ENCODE results near the gene SLC22A6. TPM values are rescaled to one million over a fixed set of nuclear protein-coding genes. Genes with fewer than 3 reads are reported as not detected.

Gene SLC22A6
- total RNA-seq, 2 experiments from 2014 or later = not detected

- no peaks in the 10 kb centered on the region for H3K27me3 Mint-ChIP-seq (ENCODE audit: low read depth)
- no peaks in the 10 kb centered on the region for H3K9me3 Mint-ChIP-seq
- H3K4me1 Mint-ChIP-seq (ENCODE audit: low read depth) = no peaks in the 10 kb centered on the region
- no peaks in the 10 kb centered on the region for H3K36me3 Mint-ChIP-seq (ENCODE audit: low read depth)
- no peak overlapping the region for H3K4me3 Mint-ChIP-seq
- intact Hi-C loops (cut with micrococcal nuclease) = no loop called here
- H3K27ac Mint-ChIP-seq = no peak overlapping the region
- CTCF ChIA-PET = interaction anchor here (1.0 to 1.9 kb wide), 4 partner anchors 7 to 107 kb away, joined by 3 to 7 read pairs (median 4); no protein-coding TSS in a partner anchor
- DNase-seq = no peak
These were observed 28.1 kb upstream of the SLC22A6 start for GRCh38 chr11:63012839-63013238.

- intact Hi-C loops (cut with micrococcal nuclease) = no loop called here
- CTCF ChIA-PET = interaction anchor here (1.0 to 1.9 kb wide), 4 partner anchors 8 to 107 kb away, joined by 3 to 7 read pairs (median 4); no protein-coding TSS in a partner anchor
- no peak overlapping the region for H3K27ac Mint-ChIP-seq
- H3K4me3 Mint-ChIP-seq = no peak overlapping the region
- no peak for DNase-seq
- no peaks in the 10 kb centered on the region for H3K36me3 Mint-ChIP-seq (ENCODE audit: low read depth)
- no peaks in the 10 kb centered on the region for H3K9me3 Mint-ChIP-seq
- H3K4me1 Mint-ChIP-seq (ENCODE audit: low read depth) = no peaks in the 10 kb centered on the region
- H3K27me3 Mint-ChIP-seq (ENCODE audit: low read depth) = no peaks in the 10 kb centered on the region
These were observed 27.7 kb upstream of the SLC22A6 start for GRCh38 chr11:63012430-63012829.

GRCh38 chr11:63010934-63011439, 26.2 kb upstream of the SLC22A6 start:
- no peak overlapping the region for H3K27ac Mint-ChIP-seq

GRCh38 chr11:63007920-63008319, 23.2 kb upstream of the SLC22A6 start:
- Mint-ChIP-seq H3K9me3 (no peaks in the 10 kb centered on the region), H3K4me1 (ENCODE audit: low read depth) (no peaks in the 10 kb centered on the region), H3K27me3 (ENCODE audit: low read depth) (no peaks in the 10 kb centered on the region), H3K36me3 (ENCODE audit: low read depth) (no peaks in the 10 kb centered on the region), H3K4me3 (no peak overlapping the region), H3K27ac (no peak overlapping the region)
- CTCF ChIA-PET = interaction anchor here (0.5 to 4.7 kb wide), 4 partner anchors 14 to 106 kb away, joined by 3 to 37 read pairs (median 13); no protein-coding TSS in a partner anchor
- intact Hi-C loops (cut with micrococcal nuclease) = no loop called here
- no peak for DNase-seq

More at GRCh38 chr11:63010934-63011439, 26.2 kb upstream of the SLC22A6 start:
- no peak for DNase-seq
- intact Hi-C loops (cut with micrococcal nuclease) = no loop called here
- Mint-ChIP-seq H3K36me3 (ENCODE audit: low read depth) (no peaks in the 10 kb centered on the region), H3K4me1 (ENCODE audit: low read depth) (no peaks in the 10 kb centered on the region), H3K4me3 (no peak overlapping the region), H3K9me3 (no peaks in the 10 kb centered on the region), H3K27me3 (ENCODE audit: low read depth) (no peaks in the 10 kb centered on the region)
- CTCF ChIA-PET = interaction anchor here (1.8 kb wide), 1 partner anchor 10 kb away, joined by 6 read pairs; no protein-coding TSS in a partner anchor

- Mint-ChIP-seq H3K27ac (peak overlapping the region; percentile 24), H3K9me3 (no peaks in the 10 kb centered on the region), H3K4me3 (no peak overlapping the region), H3K4me1 (ENCODE audit: low read depth) (no peaks in the 10 kb centered on the region), H3K27me3 (ENCODE audit: low read depth) (no peaks in the 10 kb centered on the region), H3K36me3 (ENCODE audit: low read depth) (no peaks in the 10 kb centered on the region)
- intact Hi-C loops (cut with micrococcal nuclease) = no loop called here
- DNase-seq = no peak
- CTCF ChIA-PET = interaction anchor here (1.5 to 1.6 kb wide), 3 partner anchors 11 to 96 kb away, joined by 3 to 4 read pairs (median 3); no protein-coding TSS in a partner anchor
These were observed 16.7 kb upstream of the SLC22A6 start for GRCh38 chr11:63001456-63001855.

GRCh38 chr11:62999649-63000048, 14.9 kb upstream of the SLC22A6 start:
- DNase-seq = no peak
- no peak overlapping the region for H3K4me3 Mint-ChIP-seq
- no peaks in the 10 kb centered on the region for H3K4me1 Mint-ChIP-seq (ENCODE audit: low read depth)
- no peaks in the 10 kb centered on the region for H3K36me3 Mint-ChIP-seq (ENCODE audit: low read depth)
- H3K27me3 Mint-ChIP-seq (ENCODE audit: low read depth) = peaks cover 2% of the 10 kb centered on the region
- no peaks in the 10 kb centered on the region for H3K9me3 Mint-ChIP-seq
- intact Hi-C loops (cut with micrococcal nuclease) = no loop called here
- no peak overlapping the region for H3K27ac Mint-ChIP-seq
- CTCF ChIA-PET = interaction anchor here (1.3 to 1.5 kb wide), 2 partner anchors 10 to 22 kb away, joined by 3 read pairs; no protein-coding TSS in a partner anchor

- CTCF ChIA-PET = interaction anchor here (1.3 to 1.5 kb wide), 2 partner anchors 11 to 23 kb away, joined by 3 read pairs; no protein-coding TSS in a partner anchor
- H3K27ac Mint-ChIP-seq = no peak overlapping the region
- peaks cover 2% of the 10 kb centered on the region for H3K27me3 Mint-ChIP-seq (ENCODE audit: low read depth)
- H3K4me1 Mint-ChIP-seq (ENCODE audit: low read depth) = no peaks in the 10 kb centered on the region
- intact Hi-C loops (cut with micrococcal nuclease) = no loop called here
- no peaks in the 10 kb centered on the region for H3K9me3 Mint-ChIP-seq
- no peaks in the 10 kb centered on the region for H3K36me3 Mint-ChIP-seq (ENCODE audit: low read depth)
- H3K4me3 Mint-ChIP-seq = no peak overlapping the region
- no peak for DNase-seq
These were observed 14.4 kb upstream of the SLC22A6 start for GRCh38 chr11:62999156-62999555.

GRCh38 chr11:62996271-62996670, 11.5 kb upstream of the SLC22A6 start:
- CTCF ChIA-PET = interaction anchor here (0.6 kb wide), 2 partner anchors 91 to 189 kb away, joined by 4 to 5 read pairs; no protein-coding TSS in a partner anchor
- Mint-ChIP-seq H3K4me3 (no peak overlapping the region), H3K36me3 (ENCODE audit: low read depth) (no peaks in the 10 kb centered on the region), H3K9me3 (no peaks in the 10 kb centered on the region), H3K27me3 (ENCODE audit: low read depth) (peaks cover 2% of the 10 kb centered on the region), H3K4me1 (ENCODE audit: low read depth) (no peaks in the 10 kb centered on the region), H3K27ac (no peak overlapping the region)
- intact Hi-C loops (cut with micrococcal nuclease) = no loop called here
- no peak for DNase-seq

GRCh38 chr11:62994775-62995174, 10.0 kb upstream of the SLC22A6 start:
- H3K9me3 Mint-ChIP-seq = no peaks in the 10 kb centered on the region
- H3K27ac Mint-ChIP-seq = no peak overlapping the region
- H3K4me3 Mint-ChIP-seq = no peak overlapping the region
- intact Hi-C loops (cut with micrococcal nuclease) = no loop called here
- no peaks in the 10 kb centered on the region for H3K4me1 Mint-ChIP-seq (ENCODE audit: low read depth)
- peaks cover 2% of the 10 kb centered on the region for H3K27me3 Mint-ChIP-seq (ENCODE audit: low read depth)
- DNase-seq = no peak
- no peaks in the 10 kb centered on the region for H3K36me3 Mint-ChIP-seq (ENCODE audit: low read depth)
- CTCF ChIA-PET = no interaction called here

- H3K4me3 Mint-ChIP-seq = no peak overlapping the region
- H3K4me1 Mint-ChIP-seq (ENCODE audit: low read depth) = no peaks in the 10 kb centered on the region
- H3K9me3 Mint-ChIP-seq = no peaks in the 10 kb centered on the region
- CTCF ChIA-PET = no interaction called here
- no peaks in the 10 kb centered on the region for H3K27me3 Mint-ChIP-seq (ENCODE audit: low read depth)
- intact Hi-C loops (cut with micrococcal nuclease) = no loop called here
- DNase-seq = no peak
- no peak overlapping the region for H3K27ac Mint-ChIP-seq
- no peaks in the 10 kb centered on the region for H3K36me3 Mint-ChIP-seq (ENCODE audit: low read depth)
These were observed 3.5 kb upstream of the SLC22A6 start for GRCh38 chr11:62988276-62988675.

- H3K27me3 Mint-ChIP-seq (ENCODE audit: low read depth) = no peaks in the 10 kb centered on the region
- H3K4me3 Mint-ChIP-seq = no peak overlapping the region
- DNase-seq = no peak
- H3K27ac Mint-ChIP-seq = no peak overlapping the region
- H3K4me1 Mint-ChIP-seq (ENCODE audit: low read depth) = no peaks in the 10 kb centered on the region
- H3K9me3 Mint-ChIP-seq = no peaks in the 10 kb centered on the region
- intact Hi-C loops (cut with micrococcal nuclease) = no loop called here
- no peaks in the 10 kb centered on the region for H3K36me3 Mint-ChIP-seq (ENCODE audit: low read depth)
- CTCF ChIA-PET = interaction anchor here (3.2 kb wide), 1 partner anchor 79 kb away, joined by 11 read pairs; no protein-coding TSS in a partner anchor
These were observed 429 bp upstream of the SLC22A6 start for GRCh38 chr11:62985041-62985750.

- H3K4me3 Mint-ChIP-seq = no peak overlapping the region
- no peaks in the 10 kb centered on the region for H3K9me3 Mint-ChIP-seq
- H3K36me3 Mint-ChIP-seq (ENCODE audit: low read depth) = no peaks in the 10 kb centered on the region
- CTCF ChIA-PET = interaction anchor here (3.2 kb wide), 1 partner anchor 78 kb away, joined by 11 read pairs; no protein-coding TSS in a partner anchor
- no peak for DNase-seq
- H3K27me3 Mint-ChIP-seq (ENCODE audit: low read depth) = no peaks in the 10 kb centered on the region
- intact Hi-C loops (cut with micrococcal nuclease) = no loop called here
- H3K27ac Mint-ChIP-seq = no peak overlapping the region
- no peaks in the 10 kb centered on the region for H3K4me1 Mint-ChIP-seq (ENCODE audit: low read depth)
These were observed 1.1 kb downstream of the SLC22A6 start for GRCh38 chr11:62983536-62984199.

Data from activated naive CD4-positive, alpha-beta T cell treated with anti-CD3 and anti-CD28 coated beads for 36 hours (primary cell).